Measurements from ENCODE around the gene ZBED4.
"Not testable (repeated sequence)": the region's sequence is repeated elsewhere in the genome, so short reads cannot be mapped to it uniquely, and the experiment has no call there.

Gene ZBED4, protein sequence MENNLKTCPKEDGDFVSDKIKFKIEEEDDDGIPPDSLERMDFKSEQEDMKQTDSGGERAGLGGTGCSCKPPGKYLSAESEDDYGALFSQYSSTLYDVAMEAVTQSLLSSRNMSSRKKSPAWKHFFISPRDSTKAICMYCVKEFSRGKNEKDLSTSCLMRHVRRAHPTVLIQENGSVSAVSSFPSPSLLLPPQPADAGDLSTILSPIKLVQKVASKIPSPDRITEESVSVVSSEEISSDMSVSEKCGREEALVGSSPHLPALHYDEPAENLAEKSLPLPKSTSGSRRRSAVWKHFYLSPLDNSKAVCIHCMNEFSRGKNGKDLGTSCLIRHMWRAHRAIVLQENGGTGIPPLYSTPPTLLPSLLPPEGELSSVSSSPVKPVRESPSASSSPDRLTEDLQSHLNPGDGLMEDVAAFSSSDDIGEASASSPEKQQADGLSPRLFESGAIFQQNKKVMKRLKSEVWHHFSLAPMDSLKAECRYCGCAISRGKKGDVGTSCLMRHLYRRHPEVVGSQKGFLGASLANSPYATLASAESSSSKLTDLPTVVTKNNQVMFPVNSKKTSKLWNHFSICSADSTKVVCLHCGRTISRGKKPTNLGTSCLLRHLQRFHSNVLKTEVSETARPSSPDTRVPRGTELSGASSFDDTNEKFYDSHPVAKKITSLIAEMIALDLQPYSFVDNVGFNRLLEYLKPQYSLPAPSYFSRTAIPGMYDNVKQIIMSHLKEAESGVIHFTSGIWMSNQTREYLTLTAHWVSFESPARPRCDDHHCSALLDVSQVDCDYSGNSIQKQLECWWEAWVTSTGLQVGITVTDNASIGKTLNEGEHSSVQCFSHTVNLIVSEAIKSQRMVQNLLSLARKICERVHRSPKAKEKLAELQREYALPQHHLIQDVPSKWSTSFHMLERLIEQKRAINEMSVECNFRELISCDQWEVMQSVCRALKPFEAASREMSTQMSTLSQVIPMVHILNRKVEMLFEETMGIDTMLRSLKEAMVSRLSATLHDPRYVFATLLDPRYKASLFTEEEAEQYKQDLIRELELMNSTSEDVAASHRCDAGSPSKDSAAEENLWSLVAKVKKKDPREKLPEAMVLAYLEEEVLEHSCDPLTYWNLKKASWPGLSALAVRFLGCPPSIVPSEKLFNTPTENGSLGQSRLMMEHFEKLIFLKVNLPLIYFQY

DNA sequence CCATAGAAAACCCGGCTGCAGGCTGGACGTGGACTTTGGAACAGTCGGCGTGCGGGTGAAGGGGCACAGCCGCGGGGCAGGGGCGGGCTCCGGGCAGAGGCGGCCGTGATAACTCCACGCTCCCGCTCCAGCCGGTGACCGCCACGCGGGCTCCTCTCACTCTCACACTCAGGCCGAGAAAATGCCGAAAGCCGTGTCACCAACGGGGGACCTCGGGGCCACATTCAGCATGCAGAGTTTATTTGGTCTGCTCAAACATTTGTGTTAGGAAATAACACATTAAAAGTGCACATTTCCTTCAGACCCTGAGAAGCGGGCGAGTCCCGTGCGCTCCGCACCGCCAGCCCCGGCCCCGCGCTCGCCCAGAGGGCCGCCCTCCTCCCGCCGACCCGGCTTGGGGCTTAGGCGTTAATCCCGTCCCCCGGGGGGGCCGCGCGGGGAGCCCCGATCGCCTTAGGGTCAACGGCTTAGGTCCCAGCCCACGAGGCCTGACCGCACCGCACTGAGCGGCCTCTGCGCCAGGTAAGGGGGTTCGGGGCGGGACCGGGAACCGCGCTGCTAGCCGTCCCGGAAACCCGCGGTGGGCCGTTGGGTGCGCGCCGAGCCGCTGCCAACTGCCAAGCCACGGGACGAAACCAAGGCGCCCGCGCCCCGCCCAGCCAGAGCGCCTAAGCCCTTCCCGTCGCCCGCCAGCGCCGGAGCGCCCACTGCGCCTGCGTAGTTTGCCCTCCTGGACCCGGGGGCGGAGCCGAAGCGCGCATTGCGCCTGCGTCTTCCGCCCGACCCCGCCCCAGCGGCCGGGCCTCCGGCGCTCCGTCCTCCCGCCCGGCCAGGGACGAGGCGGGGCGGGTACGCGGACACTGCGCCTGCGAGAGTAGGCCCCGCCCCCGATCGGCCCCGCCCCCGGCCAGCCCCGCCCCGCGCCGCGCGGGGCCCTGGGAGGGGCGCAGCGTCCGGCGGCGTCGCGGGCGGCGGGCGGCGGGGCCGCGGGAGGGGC lies at the start of gene ZBED4:
Gene ZBED4 (plus strand): TSS at position 947 of the 997 bp plus-strand sequence. CDS start 29,819 bp downstream, outside the sequence.
- peak; percentile 97 for DNase-seq

DNA sequence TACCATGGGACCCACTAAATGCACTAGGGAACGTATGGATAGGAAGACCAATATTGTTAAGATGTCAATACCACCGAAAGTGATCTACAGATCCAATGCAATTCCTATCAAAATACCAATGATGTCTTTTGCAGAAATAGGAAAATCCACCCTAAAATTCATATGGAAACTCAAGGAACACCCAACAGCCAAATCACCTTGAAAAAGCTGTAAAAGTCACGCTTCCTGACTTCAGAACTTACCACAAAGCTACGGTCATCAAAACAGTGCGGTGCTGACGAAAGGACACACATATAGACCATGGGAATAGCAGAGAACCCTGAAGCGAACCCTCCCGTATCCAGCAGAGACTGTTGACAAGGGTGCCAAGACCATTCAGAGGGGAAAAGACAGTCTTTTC lies 46.5 kb upstream of the ZBED4 start:
- DNase-seq = no peak

DNA sequence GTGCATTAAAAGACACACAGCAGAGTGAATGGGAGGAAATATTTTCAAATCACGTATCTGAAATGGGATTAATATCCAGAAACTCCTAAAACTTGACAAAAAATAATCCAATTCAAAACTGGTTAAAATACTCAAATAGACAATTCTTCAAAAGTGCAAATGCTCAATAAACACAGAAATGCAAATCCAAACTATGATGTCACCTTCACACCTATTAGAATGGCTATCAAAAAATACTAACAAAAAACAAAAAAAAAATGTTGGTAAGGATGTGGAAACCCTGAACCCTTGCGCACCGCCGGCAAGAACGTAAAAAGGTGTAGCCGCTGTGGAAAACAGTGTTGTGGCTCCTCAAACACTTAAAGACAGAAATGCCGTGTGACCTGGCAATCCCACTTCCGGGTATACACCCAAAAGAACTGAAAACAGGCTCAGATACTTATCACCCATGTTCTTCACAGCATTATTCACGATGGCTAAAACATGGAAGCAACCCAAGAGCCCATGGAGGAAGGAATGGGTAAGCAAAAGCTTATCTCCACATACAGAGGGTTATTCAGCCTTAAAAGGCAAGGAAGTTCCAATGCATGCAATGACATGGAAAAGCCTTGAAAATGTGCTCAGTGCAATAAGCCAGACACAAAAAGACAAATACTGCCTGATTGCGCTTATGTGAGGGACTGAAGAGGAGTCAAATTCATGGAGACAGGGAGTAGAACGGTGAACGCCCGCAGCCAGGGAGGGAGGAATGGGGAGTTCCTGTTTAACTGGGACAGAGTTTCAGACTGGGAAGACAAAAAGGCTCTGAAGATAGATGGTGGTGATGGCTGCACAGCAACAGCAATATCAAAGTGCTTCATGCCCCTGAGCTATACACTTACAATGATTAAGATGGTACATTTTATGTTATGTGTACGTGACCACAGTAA lies 45.6 kb upstream of the ZBED4 start:
- DNase-seq = no peak

DNA sequence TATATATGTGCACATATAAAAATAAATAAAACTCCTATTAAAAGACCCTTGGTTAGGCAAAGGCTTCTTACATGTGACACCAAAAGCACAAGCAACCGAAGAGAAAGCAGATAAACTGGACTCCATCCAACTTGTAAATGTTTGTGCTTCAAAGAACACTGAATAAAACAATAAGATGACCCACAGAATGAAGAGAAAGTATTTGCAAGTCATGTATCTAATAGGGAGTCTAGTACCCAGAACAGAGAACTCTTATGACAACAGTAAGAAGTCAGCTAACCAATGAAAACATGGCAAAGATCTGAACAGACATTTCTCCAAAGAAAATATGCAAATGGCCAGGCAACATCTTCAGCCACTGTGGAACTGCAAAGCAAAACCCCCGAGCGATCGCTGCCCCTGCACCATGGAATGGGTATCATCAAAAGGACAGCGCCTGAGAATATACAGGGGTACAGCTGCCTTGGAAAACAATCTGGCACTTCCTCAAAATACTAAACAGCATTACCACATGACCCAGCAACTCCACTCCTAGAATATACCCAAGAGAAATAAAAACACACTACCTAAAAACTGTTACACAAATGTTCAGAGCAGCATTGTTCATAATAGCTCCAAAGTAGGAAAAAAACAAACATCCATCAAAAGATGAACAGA lies 43.2 kb upstream of the ZBED4 start:
- no peak for DNase-seq

GRCh38 chr22:49811020-49811791 lies 42.4 kb upstream of the ZBED4 start:
- DNase-seq = no peak

- no peak for DNase-seq
Measured at GRCh38 chr22:49812838-49813237, 40.8 kb upstream of the ZBED4 start.

DNA sequence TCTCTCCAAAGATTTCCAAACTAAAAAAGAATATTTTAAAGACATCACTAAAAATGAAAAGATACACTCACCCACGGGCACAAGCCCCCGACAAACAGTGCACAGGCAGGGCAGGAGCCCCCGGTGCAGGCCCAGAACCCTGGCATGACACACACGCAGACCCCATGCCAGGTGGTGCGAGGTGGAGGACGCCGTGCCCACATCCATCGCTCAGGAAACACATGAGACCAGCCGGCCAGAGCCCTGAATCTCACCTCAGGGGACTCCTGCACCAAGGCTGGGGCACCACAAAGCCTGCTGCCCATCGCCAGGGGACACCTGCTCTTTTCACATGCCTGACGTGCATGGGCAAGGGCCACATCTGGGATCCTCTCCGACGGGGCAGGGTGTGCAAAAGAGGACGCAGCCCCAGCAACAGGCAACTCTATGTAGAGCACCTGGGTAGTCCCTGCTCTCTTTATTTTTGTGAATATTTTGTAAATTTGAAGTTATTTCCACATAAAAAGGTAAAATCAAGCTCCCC lies 39.4 kb upstream of the ZBED4 start:
- DNase-seq = no peak

DNA sequence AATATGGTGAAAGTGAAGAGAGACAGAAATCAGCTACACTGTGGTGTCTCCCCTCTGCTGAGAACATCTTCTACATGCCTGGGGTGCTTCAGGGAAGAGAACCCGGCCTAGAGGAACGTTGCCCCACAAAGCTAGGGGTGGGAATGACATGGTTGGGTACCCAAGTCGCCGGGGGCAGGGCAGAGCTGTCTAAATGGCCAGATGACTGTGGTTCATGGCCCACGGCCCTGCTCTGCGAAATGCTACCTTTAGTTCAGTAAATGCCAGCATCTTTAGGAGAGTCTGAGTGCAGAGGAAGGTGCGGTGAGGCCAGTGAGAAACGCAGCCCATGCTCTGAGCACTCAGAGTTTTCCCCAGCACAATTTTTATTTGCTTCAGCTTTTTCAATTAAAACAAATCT lies 38.8 kb upstream of the ZBED4 start:
- no peak for DNase-seq

DNA sequence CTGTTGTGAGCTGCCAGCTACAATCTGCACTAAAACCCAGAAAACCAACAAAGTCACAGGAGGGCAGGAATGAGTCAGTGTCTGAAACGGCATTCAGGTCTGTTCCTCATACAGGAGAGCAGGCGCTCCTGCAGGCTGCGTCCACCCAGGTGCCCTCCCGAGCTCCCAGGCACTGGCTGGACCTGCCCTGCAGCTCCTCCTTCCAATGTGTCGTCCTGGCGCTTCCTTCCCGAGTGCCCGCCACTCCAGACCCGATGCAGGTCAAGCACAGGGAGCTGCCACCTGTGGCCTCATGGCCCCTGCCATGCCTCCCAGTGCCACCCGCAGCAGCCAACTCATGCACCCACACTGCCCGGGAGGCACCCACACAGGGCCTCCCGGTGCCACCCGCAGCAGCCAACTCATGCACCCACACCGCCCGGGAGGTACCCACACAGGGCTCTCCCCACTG lies 38.0 kb upstream of the ZBED4 start:
- no peak for DNase-seq

- DNase-seq = no peak
Measured at GRCh38 chr22:49817359-49817758, 36.3 kb upstream of the ZBED4 start.

- no peak for DNase-seq
Measured at GRCh38 chr22:49820984-49821383, 32.7 kb upstream of the ZBED4 start.

- DNase-seq = not testable (repeated sequence)
Measured at GRCh38 chr22:49821741-49822140, 31.9 kb upstream of the ZBED4 start.

DNA sequence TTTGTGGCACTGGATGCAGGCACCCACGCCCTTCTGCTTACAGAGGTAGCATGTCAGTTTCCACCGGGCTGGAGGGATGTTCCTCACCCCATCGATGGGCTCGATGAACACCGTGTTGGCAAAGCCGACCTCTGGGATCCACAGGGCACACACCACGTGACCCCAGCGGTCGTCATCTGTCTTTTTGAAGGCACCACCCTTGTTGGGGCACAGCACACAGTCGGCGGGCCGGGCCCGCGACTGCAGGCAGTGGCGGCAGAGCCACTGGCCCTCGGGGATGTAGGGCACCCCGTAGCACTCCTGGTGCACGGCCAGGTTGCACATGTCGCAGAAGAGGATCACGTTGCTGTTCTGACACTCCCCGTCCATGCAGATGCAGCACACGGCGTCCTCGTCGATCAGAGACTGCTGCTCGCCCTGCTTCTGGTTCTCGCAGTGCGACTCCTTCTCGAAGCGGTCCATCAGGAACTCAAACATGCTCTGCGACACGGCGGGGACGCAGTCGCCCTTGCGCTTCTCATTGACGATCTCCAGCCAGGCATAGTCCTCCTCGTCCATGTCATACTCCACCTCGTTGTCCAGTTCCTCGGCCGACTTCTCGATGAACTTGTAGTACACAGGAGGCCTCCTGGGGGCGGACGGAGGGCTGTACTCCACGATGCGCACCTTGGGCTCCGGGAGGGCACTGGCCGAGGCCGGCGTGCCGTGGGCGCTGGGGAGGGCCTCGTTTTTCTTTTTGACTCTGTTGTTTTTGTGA lies 30.2 kb upstream of the ZBED4 start:
- DNase-seq = no peak

DNA sequence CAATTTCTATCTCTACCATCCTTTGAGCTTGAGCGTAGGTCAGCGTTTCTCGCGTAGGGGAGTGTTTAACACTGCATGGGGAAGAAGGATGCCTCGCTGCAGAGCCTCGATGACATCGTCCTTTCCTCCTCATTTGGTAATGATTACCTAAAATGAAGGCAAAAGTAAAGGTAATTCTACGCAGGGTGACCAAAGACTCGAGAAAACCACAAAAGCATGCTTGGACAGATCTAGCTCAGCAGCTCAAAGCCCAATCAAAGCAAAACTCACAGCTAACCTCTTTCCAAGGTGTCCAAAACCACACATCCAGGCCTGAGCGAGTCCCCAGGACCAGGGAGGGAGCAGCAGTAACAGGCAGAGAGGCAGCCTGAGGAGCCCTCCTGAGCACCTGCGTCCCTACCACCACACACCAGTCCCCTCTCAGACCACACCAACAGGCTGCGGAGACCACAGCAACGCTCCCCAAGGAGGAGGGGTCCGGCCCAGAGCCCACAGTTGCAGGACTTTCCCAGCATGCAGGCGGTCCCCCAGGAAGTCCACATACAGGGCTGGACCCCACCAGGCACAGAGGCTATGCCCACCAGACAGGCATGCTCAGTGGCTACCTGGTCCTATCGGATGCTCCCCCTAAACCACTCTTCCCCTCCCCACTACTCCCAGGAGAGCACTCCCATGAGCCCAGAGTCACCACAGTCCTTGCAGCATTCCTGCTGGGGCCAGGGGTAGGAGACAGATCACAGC lies 29.3 kb upstream of the ZBED4 start:
- DNase-seq = no peak

DNA sequence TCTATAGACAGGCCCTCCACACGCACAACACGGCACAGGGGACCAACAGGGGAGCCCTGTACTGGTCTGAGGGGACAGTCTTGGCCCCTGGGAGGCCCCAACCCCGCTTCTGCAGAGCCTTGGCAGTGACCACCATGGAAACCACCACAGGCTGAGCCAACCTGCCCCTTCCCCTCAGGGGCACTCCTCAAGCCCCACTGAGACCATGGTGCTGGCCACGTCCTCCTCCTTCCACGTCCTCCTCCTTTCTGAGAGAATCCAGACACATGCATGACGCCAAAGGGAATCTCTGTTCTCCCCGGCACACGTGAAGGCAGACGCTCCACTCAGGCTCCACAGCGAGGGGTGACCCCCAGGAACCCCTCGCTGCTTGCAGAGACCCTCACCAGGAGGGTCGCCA lies 28.7 kb upstream of the ZBED4 start:
- no peak for DNase-seq

- no peak for DNase-seq
Measured at GRCh38 chr22:49825436-49825835, 28.2 kb upstream of the ZBED4 start.

- DNase-seq = peak; percentile 72
Measured at GRCh38 chr22:49825944-49826602, 27.6 kb upstream of the ZBED4 start.

All from activated naive CD4-positive, alpha-beta T cell treated with anti-CD3 and anti-CD28 coated beads, Interleukin-2, amount 50 U/mL, for 16 hours (primary cell).